WTC11 (cell line): ENCODE results near the gene TAF4. TPM values are rescaled to one million over a fixed set of nuclear protein-coding genes. Genes with fewer than 3 reads are reported as not detected.

ENCODE experiments used
- ATAC-seq: fragments of 200-7000 bp; cut with Tn5 transposase; 2 replicates; pipeline ENCODE4 v1.10.0; 2021; ENCODE audit warnings: mild to moderate bottlenecking, moderate library complexity
- CTCF ChIA-PET: fragments of 300-600 bp; sonication (Branson Sonifier 250); formaldehyde crosslinking; loops from one replicate; lab custom pipeline; 2021; ENCODE audit warnings: antibody characterized with exemption; lab: Charles Lee
- POLR2A ChIA-PET: fragments of 350-600 bp; sonication (Branson Sonifier 250); formaldehyde crosslinking; loops from one replicate; lab custom pipeline; 2021; ENCODE audit warnings: antibody characterized with exemption; lab: Charles Lee
- DNase-seq: peaks from one replicate; pipeline ENCODE4 v3.0.0; 2021; ENCODE audit warnings: low spot score
- H3K27ac Mint-ChIP-seq: 2 replicates; pipeline ENCODE4 v1.8.0; 2021; ENCODE audit warnings: mixed read lengths
- H3K27me3 Mint-ChIP-seq: 2 replicates; pipeline ENCODE4 v1.8.0; 2021; ENCODE audit warnings: low read depth, mild to moderate bottlenecking, moderate library complexity, mixed read lengths
- H3K36me3 Mint-ChIP-seq: 2 replicates; pipeline ENCODE4 v1.8.0; 2021; ENCODE audit warnings: mixed read lengths
- H3K4me1 Mint-ChIP-seq: 2 replicates; pipeline ENCODE4 v1.8.0; 2022; ENCODE audit warnings: mixed read lengths
- H3K4me3 Mint-ChIP-seq: 2 replicates; pipeline ENCODE4 v1.8.0; 2021; ENCODE audit warnings: mild to moderate bottlenecking, moderate library complexity, mixed read lengths
- H3K9me3 Mint-ChIP-seq: 2 replicates; pipeline ENCODE4 v1.8.0; 2021; ENCODE audit warnings: mixed read lengths
- GTF2I ChIP-seq: fragments of 250-450 bp; sonication (Bioruptor Pico); conservative IDR thresholded peaks from 2 replicates; pipeline ENCODE4 v1.4.0; 2021; ENCODE audit warnings: mild to moderate bottlenecking
- HMGA2 ChIP-seq: fragments of 250-450 bp; sonication (Bioruptor Pico); IDR thresholded peaks from 2 replicates; pipeline ENCODE4 v1.4.0; 2021; ENCODE audit warnings: mild to moderate bottlenecking, moderate library complexity
- IRF1 ChIP-seq: sonication (generic); formaldehyde crosslinking; IDR thresholded peaks from 2 replicates; pipeline ENCODE4 v1.8.0; 2023; ENCODE audit warnings: missing genetic modification reagents
- NFE2L1 ChIP-seq: sonication (generic); formaldehyde crosslinking; IDR thresholded peaks from 2 replicates; pipeline ENCODE4 v1.8.1; 2023; ENCODE audit warnings: missing genetic modification reagents
- NFYB ChIP-seq: sonication (generic); formaldehyde crosslinking; conservative IDR thresholded peaks from 2 replicates; pipeline ENCODE4 v1.8.0; 2022; ENCODE audit warnings: low read depth, missing genetic modification reagents
- NR1H2 ChIP-seq: sonication (generic); formaldehyde crosslinking; IDR thresholded peaks from 2 replicates; pipeline ENCODE4 v1.9.0; 2021; ENCODE audit warnings: mild to moderate bottlenecking, moderate library complexity, missing genetic modification reagents
- NR2C2 ChIP-seq: sonication (generic); formaldehyde crosslinking; IDR thresholded peaks from 2 replicates; pipeline ENCODE4 v1.8.0; 2022; ENCODE audit warnings: mild to moderate bottlenecking, missing genetic modification reagents
- NR3C1 ChIP-seq: sonication (generic); formaldehyde crosslinking; conservative IDR thresholded peaks from 2 replicates; pipeline ENCODE4 v1.8.1; 2023; ENCODE audit warnings: low read depth, mild to moderate bottlenecking, missing genetic modification reagents
- OVOL2 ChIP-seq: fragments of 250-450 bp; sonication (Bioruptor Pico); IDR thresholded peaks from 2 replicates; pipeline ENCODE4 v1.9.0; 2021; ENCODE audit warnings: mild to moderate bottlenecking, borderline replicate concordance
- TEAD4 ChIP-seq: sonication (generic); formaldehyde crosslinking; IDR thresholded peaks from 2 replicates; pipeline ENCODE4 v1.8.0; 2022; ENCODE audit warnings: mild to moderate bottlenecking, missing genetic modification reagents
- ZNF219 ChIP-seq: sonication (generic); formaldehyde crosslinking; IDR thresholded peaks from 2 replicates; pipeline ENCODE4 v1.8.0; 2023; ENCODE audit warnings: missing genetic modification reagents, mild to moderate bottlenecking, borderline replicate concordance
- ZNF263 ChIP-seq: sonication (generic); formaldehyde crosslinking; IDR thresholded peaks from 2 replicates; pipeline ENCODE4 v1.8.1; 2022; ENCODE audit warnings: low read depth, mild to moderate bottlenecking, moderate library complexity, missing genetic modification reagents
- ZNF532 ChIP-seq: fragments of 250-450 bp; sonication (Bioruptor Pico); IDR thresholded peaks from 2 replicates; pipeline ENCODE4 v1.9.0; 2021; ENCODE audit warnings: mild to moderate bottlenecking, borderline replicate concordance
- total RNA-seq: library from RNA; stranded (reverse); gene quantifications from 3 replicates; pipeline ENCODE4 v1.2.3, GENCODE V29; 2021
- TF ChIP-seq, protein P1 (sequence below): fragments of 250-450 bp; sonication (Bioruptor Pico); IDR thresholded peaks from 2 replicates; pipeline ENCODE4 v1.9.0; 2021; ENCODE audit warnings: mild to moderate bottlenecking
- TF ChIP-seq, protein P2 (sequence below): fragments of 250-450 bp; sonication (Bioruptor Pico); conservative IDR thresholded peaks from 2 replicates; pipeline ENCODE4 v1.9.0; 2021; ENCODE audit warnings: mild to moderate bottlenecking
- TF ChIP-seq, protein P3 (sequence below): sonication (generic); formaldehyde crosslinking; IDR thresholded peaks from 2 replicates; pipeline ENCODE4 v1.8.0; 2023; ENCODE audit warnings: mild to moderate bottlenecking, missing genetic modification reagents
- TF ChIP-seq, protein P4 (sequence below): fragments of 250-450 bp; sonication (Bioruptor Pico); IDR thresholded peaks from 2 replicates; pipeline ENCODE4 v1.8.0; 2021; ENCODE audit warnings: mild to moderate bottlenecking
- TF ChIP-seq, protein P5 (sequence below): sonication (generic); formaldehyde crosslinking; IDR thresholded peaks from 2 replicates; pipeline ENCODE4 v1.8.0; 2022; ENCODE audit warnings: mild to moderate bottlenecking, missing genetic modification reagents
- TF ChIP-seq, protein P6 (sequence below): sonication (generic); formaldehyde crosslinking; IDR thresholded peaks from 2 replicates; pipeline ENCODE4 v1.8.1; 2022; ENCODE audit warnings: mild to moderate bottlenecking, moderate library complexity, missing genetic modification reagents

The TAF4 gene
- total RNA-seq, 1 experiment from 2014 or later = 34.4 TPM

DNA sequence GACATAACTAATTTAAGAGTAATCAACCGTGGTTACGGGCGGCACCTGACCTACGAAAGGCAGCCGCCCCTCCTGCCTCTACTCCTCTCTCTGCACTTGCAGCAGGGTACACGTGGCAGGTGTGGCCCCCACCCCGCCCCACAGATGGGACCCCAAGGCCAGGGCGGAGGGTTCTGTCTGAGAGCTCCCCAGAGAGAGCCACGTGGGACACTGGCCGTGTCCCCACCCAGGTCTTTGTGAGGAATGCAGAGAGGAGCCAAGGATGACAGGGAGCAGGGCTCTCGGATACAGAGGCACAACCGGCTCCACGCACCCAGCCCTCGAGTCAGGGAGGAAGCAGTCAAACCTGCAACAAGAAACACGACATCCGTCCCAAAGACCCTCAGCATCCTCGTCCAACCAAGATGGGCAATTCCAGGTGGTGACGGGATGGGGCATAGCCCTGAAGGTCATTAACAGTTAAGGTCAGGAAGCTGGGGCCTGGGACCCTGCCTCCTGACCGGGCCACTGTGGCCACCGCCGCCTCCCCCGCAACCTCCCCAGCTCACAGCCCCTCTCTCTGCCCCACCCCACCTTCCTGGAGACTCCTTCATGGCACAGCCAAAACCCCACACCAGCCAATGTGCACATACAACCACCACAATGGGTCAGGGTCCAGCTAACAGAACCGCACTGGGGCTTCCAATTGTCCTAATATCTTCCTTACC, 47.1 kb downstream of the TAF4 start:
- no peak for TF ChIP-seq NR3C1 (CRISPR knock-in tag)
- TF ChIP-seq ZNF219 = no peak
- no peak for TF ChIP-seq OVOL2 (CRISPR knock-in tag)
- no peak for TF ChIP-seq IRF1 (CRISPR knock-in tag)
- TF ChIP-seq ZNF532 (CRISPR knock-in tag) = no peak
- TF ChIP-seq, protein P1, sequence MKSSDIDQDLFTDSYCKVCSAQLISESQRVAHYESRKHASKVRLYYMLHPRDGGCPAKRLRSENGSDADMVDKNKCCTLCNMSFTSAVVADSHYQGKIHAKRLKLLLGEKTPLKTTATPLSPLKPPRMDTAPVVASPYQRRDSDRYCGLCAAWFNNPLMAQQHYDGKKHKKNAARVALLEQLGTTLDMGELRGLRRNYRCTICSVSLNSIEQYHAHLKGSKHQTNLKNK (CRISPR knock-in tag) = no peak
- TF ChIP-seq, protein P2, sequence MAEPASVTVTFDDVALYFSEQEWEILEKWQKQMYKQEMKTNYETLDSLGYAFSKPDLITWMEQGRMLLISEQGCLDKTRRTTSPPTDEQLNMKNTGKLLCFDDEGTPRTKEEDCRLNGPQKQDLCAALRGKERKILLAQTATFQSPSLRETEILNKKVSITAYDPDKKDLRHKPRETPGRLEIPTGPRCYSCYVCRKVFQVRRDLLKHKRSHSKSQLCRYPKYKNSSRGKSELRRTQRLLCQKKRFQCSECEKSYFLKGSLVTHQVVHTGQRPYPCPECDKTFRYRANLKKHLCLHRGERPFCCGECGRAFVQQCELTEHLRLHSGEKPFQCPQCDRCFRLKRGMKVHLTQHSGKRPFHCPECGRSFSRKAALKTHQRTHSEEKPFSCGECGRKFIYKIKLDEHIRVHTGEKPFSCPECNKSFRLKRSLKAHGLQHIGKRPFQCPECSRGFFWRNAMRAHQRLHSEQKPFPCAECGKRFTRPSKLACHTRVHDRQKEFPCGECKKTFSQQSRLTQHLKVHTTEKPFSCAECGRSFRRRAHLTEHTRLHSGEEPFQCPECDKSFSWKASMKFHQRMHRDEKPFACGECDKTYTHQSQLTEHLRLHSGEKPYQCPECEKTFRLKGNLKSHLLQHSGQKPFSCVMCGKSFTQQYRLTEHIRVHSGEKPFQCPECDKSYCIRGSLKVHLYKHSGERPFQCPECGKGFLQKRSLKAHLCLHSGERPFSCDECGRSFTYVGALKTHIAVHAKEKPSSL (CRISPR knock-in tag) = no peak
- TF ChIP-seq, protein P3, sequence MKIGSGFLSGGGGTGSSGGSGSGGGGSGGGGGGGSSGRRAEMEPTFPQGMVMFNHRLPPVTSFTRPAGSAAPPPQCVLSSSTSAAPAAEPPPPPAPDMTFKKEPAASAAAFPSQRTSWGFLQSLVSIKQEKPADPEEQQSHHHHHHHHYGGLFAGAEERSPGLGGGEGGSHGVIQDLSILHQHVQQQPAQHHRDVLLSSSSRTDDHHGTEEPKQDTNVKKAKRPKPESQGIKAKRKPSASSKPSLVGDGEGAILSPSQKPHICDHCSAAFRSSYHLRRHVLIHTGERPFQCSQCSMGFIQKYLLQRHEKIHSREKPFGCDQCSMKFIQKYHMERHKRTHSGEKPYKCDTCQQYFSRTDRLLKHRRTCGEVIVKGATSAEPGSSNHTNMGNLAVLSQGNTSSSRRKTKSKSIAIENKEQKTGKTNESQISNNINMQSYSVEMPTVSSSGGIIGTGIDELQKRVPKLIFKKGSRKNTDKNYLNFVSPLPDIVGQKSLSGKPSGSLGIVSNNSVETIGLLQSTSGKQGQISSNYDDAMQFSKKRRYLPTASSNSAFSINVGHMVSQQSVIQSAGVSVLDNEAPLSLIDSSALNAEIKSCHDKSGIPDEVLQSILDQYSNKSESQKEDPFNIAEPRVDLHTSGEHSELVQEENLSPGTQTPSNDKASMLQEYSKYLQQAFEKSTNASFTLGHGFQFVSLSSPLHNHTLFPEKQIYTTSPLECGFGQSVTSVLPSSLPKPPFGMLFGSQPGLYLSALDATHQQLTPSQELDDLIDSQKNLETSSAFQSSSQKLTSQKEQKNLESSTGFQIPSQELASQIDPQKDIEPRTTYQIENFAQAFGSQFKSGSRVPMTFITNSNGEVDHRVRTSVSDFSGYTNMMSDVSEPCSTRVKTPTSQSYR = no peak
- TF ChIP-seq TEAD4 (CRISPR knock-in tag) = no peak
- TF ChIP-seq NR2C2 (CRISPR knock-in tag) = no peak
- TF ChIP-seq, protein P4, sequence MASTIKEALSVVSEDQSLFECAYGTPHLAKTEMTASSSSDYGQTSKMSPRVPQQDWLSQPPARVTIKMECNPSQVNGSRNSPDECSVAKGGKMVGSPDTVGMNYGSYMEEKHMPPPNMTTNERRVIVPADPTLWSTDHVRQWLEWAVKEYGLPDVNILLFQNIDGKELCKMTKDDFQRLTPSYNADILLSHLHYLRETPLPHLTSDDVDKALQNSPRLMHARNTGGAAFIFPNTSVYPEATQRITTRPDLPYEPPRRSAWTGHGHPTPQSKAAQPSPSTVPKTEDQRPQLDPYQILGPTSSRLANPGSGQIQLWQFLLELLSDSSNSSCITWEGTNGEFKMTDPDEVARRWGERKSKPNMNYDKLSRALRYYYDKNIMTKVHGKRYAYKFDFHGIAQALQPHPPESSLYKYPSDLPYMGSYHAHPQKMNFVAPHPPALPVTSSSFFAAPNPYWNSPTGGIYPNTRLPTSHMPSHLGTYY (CRISPR knock-in tag) = no peak
- TF ChIP-seq GTF2I = no peak
- no peak for TF ChIP-seq NFYB (CRISPR knock-in tag)
- no peak for TF ChIP-seq HMGA2
- TF ChIP-seq, protein P5, sequence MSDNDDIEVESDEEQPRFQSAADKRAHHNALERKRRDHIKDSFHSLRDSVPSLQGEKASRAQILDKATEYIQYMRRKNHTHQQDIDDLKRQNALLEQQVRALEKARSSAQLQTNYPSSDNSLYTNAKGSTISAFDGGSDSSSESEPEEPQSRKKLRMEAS (CRISPR knock-in tag) = no peak
- TF ChIP-seq NFE2L1 (CRISPR knock-in tag) = no peak
- TF ChIP-seq ZNF263 = no peak
- TF ChIP-seq NR1H2 (CRISPR knock-in tag) = no peak
- TF ChIP-seq, protein P6, sequence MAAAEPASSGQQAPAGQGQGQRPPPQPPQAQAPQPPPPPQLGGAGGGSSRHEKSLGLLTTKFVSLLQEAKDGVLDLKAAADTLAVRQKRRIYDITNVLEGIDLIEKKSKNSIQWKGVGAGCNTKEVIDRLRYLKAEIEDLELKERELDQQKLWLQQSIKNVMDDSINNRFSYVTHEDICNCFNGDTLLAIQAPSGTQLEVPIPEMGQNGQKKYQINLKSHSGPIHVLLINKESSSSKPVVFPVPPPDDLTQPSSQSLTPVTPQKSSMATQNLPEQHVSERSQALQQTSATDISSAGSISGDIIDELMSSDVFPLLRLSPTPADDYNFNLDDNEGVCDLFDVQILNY = no peak
- no peak for ATAC-seq
- Mint-ChIP-seq H3K36me3 (no peaks in the 10 kb centered on the region), H3K27me3 (no peaks in the 10 kb centered on the region), H3K9me3 (no peaks in the 10 kb centered on the region), H3K4me1 (peaks cover 19% of the 10 kb centered on the region), H3K27ac (peak overlapping the region; percentile 91), H3K4me3 (no peak overlapping the region)
- POLR2A ChIA-PET = interaction anchor here (0.6 kb wide), 1 partner anchor 31 kb away, joined by 3 read pairs; no protein-coding TSS in a partner anchor
- CTCF ChIA-PET = interaction anchor here (1.6 kb wide), 1 partner anchor 8 kb away, joined by 3 read pairs; no protein-coding TSS in a partner anchor
- DNase-seq = no peak
